ENCODE measurements around the gene ZNF48.

The ZNF48 gene

GRCh38 chr16:30443631-30444030, 48.4 kb downstream of the ZNF48 start:
- Histone ChIP-seq H2BK15ac (replicated peaks; ENCODE audit: low read depth) (no peak overlapping the region), H3K27ac (ENCODE audit: low read depth, low read length) (no peak overlapping the region), H2BK120ac (ENCODE audit: low read depth, low read length) (no peak overlapping the region), H3K79me2 (ENCODE audit: control insufficient read depth, insufficient read depth, low read length) (peaks cover 2% of the 10 kb centered on the region), H3K23ac (ENCODE audit: low read length) (no peak overlapping the region), H3K56ac (ENCODE audit: low read length) (no peak overlapping the region), H3K18ac (ENCODE audit: low read length) (no peak overlapping the region), H4K5ac (ENCODE audit: low read length) (no peak overlapping the region), H3K9ac (ENCODE audit: low read length) (no peak overlapping the region), H3K36me3 (ENCODE audit: control insufficient read depth, insufficient read depth, low read length) (no peaks in the 10 kb centered on the region), H3K27me3 (ENCODE audit: insufficient read depth, low read length, poor library complexity) (no peaks in the 10 kb centered on the region), H3K4me1 (ENCODE audit: control insufficient read depth, low read depth, low read length) (no peaks in the 10 kb centered on the region), H2BK5ac (ENCODE audit: low read length) (no peak overlapping the region), H3K4me3 (ENCODE audit: low read length) (no peak overlapping the region), H4K8ac (ENCODE audit: low read depth, low read length) (no peak overlapping the region), H3K4ac (ENCODE audit: low read depth, low read length) (no peak overlapping the region), H3K4me2 (ENCODE audit: low read length) (no peak overlapping the region), H3K79me1 (ENCODE audit: low read length) (peaks cover 4% of the 10 kb centered on the region), H2AK5ac (ENCODE audit: low read length) (no peak overlapping the region)
- DNase-seq: no peak
- WGBS (ENCODE audit: extremely low coverage, insufficient coverage, low lambda C conversion rate): no CpG with 5 or more reads among the region's 2 CpGs

- Histone ChIP-seq H3K18ac (ENCODE audit: low read length) (no peak overlapping the region), H3K4me2 (ENCODE audit: low read length) (peak overlapping the region; percentile 14), H3K27ac (ENCODE audit: low read depth, low read length) (no peak overlapping the region), H2BK5ac (ENCODE audit: low read length) (no peak overlapping the region), H3K4me1 (ENCODE audit: control insufficient read depth, low read depth, low read length) (no peaks in the 10 kb centered on the region), H3K23ac (ENCODE audit: low read length) (no peak overlapping the region), H3K79me1 (ENCODE audit: low read length) (peaks cover 4% of the 10 kb centered on the region), H3K4ac (ENCODE audit: low read depth, low read length) (no peak overlapping the region), H3K9ac (ENCODE audit: low read length) (peak overlapping the region; percentile 79), H4K8ac (ENCODE audit: low read depth, low read length) (no peak overlapping the region), H3K27me3 (ENCODE audit: insufficient read depth, low read length, poor library complexity) (no peaks in the 10 kb centered on the region), H3K4me3 (ENCODE audit: low read length) (peak overlapping the region; percentile 81), H2BK15ac (replicated peaks; ENCODE audit: low read depth) (no peak overlapping the region), H3K36me3 (ENCODE audit: control insufficient read depth, insufficient read depth, low read length) (no peaks in the 10 kb centered on the region), H2AK5ac (ENCODE audit: low read length) (no peak overlapping the region), H4K5ac (ENCODE audit: low read length) (no peak overlapping the region), H2BK120ac (ENCODE audit: low read depth, low read length) (no peak overlapping the region), H3K79me2 (ENCODE audit: control insufficient read depth, insufficient read depth, low read length) (peaks cover 2% of the 10 kb centered on the region), H3K56ac (ENCODE audit: low read length) (peak overlapping the region; percentile 66)
- no CpG with 5 or more reads among the region's 29 CpGs for WGBS (ENCODE audit: extremely low coverage, insufficient coverage, low lambda C conversion rate)
- DNase-seq: no peak
Measured at GRCh38 chr16:30444231-30445148, 49.3 kb downstream of the ZNF48 start.

GRCh38 chr16:30445149-30445407, 49.9 kb downstream of the ZNF48 start:
- peak overlapping the region; percentile 14 for H3K4me2 ChIP-seq (ENCODE audit: low read length)
- DNase-seq: no peak
- H3K9ac ChIP-seq (ENCODE audit: low read length): peak overlapping the region; percentile 79
- H3K18ac ChIP-seq (ENCODE audit: low read length): peak overlapping the region; percentile 65
- H3K23ac ChIP-seq (ENCODE audit: low read length): no peak overlapping the region
- no peak overlapping the region for H2BK15ac ChIP-seq (replicated peaks; ENCODE audit: low read depth)
- no peak overlapping the region for H2BK5ac ChIP-seq (ENCODE audit: low read length)
- H3K79me1 ChIP-seq (ENCODE audit: low read length): peaks cover 4% of the 10 kb centered on the region
- peak overlapping the region; percentile 81 for H3K4me3 ChIP-seq (ENCODE audit: low read length)
- peak overlapping the region; percentile 23 for H3K4ac ChIP-seq (ENCODE audit: low read depth, low read length)
- no peaks in the 10 kb centered on the region for H3K27me3 ChIP-seq (ENCODE audit: insufficient read depth, low read length, poor library complexity)
- no peak overlapping the region for H2AK5ac ChIP-seq (ENCODE audit: low read length)
- H4K8ac ChIP-seq (ENCODE audit: low read depth, low read length): no peak overlapping the region
- WGBS (ENCODE audit: extremely low coverage, insufficient coverage, low lambda C conversion rate): no CpG with 5 or more reads among the region's 11 CpGs
- H3K4me1 ChIP-seq (ENCODE audit: control insufficient read depth, low read depth, low read length): no peaks in the 10 kb centered on the region
- H2BK120ac ChIP-seq (ENCODE audit: low read depth, low read length): no peak overlapping the region
- H3K27ac ChIP-seq (ENCODE audit: low read depth, low read length): no peak overlapping the region
- H4K5ac ChIP-seq (ENCODE audit: low read length): no peak overlapping the region
- H3K79me2 ChIP-seq (ENCODE audit: control insufficient read depth, insufficient read depth, low read length): peaks cover 2% of the 10 kb centered on the region
- H3K56ac ChIP-seq (ENCODE audit: low read length): peak overlapping the region; percentile 66
- no peaks in the 10 kb centered on the region for H3K36me3 ChIP-seq (ENCODE audit: control insufficient read depth, insufficient read depth, low read length)

GRCh38 chr16:30445408-30446202, 50.4 kb downstream of the ZNF48 start, which contains the start of gene SEPHS2:
Gene SEPHS2 (minus strand): TSS chr16:30445874. CDS start chr16:30445727, 147 bp downstream.
- H3K27ac ChIP-seq (ENCODE audit: low read depth, low read length): peak within 1 kb of the TSS; percentile 86
- DNase-seq: peak; percentile 98
- H2BK5ac ChIP-seq (ENCODE audit: low read length): peak within 1 kb of the TSS; percentile 32
- H3K27me3 ChIP-seq (ENCODE audit: insufficient read depth, low read length, poor library complexity): no peaks in the 10 kb centered on the region
- WGBS (ENCODE audit: extremely low coverage, insufficient coverage, low lambda C conversion rate): no CpG with 5 or more reads among the region's 59 CpGs
- H3K9ac ChIP-seq (ENCODE audit: low read length): peak within 1 kb of the TSS; percentile 79
- peak within 1 kb of the TSS; percentile 87 for H4K8ac ChIP-seq (ENCODE audit: low read depth, low read length)
- peak within 1 kb of the TSS; percentile 52 for H3K4me2 ChIP-seq (ENCODE audit: low read length)
- H2BK15ac ChIP-seq (replicated peaks; ENCODE audit: low read depth): no peak within 1 kb of the TSS
- H3K18ac ChIP-seq (ENCODE audit: low read length): peak within 1 kb of the TSS; percentile 65
- H3K56ac ChIP-seq (ENCODE audit: low read length): peak within 1 kb of the TSS; percentile 82
- peak within 1 kb of the TSS; percentile 81 for H3K4me3 ChIP-seq (ENCODE audit: low read length)
- no peaks in the 10 kb centered on the region for H3K4me1 ChIP-seq (ENCODE audit: control insufficient read depth, low read depth, low read length)
- H2BK120ac ChIP-seq (ENCODE audit: low read depth, low read length): peak within 1 kb of the TSS; percentile 33
- peaks cover 2% of the 10 kb centered on the region for H3K79me2 ChIP-seq (ENCODE audit: control insufficient read depth, insufficient read depth, low read length)
- H3K4ac ChIP-seq (ENCODE audit: low read depth, low read length): peak within 1 kb of the TSS; percentile 23
- no peaks in the 10 kb centered on the region for H3K36me3 ChIP-seq (ENCODE audit: control insufficient read depth, insufficient read depth, low read length)
- no peak within 1 kb of the TSS for H3K23ac ChIP-seq (ENCODE audit: low read length)
- H3K79me1 ChIP-seq (ENCODE audit: low read length): peaks cover 4% of the 10 kb centered on the region
- no peak within 1 kb of the TSS for H4K5ac ChIP-seq (ENCODE audit: low read length)
- H2AK5ac ChIP-seq (ENCODE audit: low read length): no peak within 1 kb of the TSS

- Histone ChIP-seq H3K18ac (ENCODE audit: low read length) (no peak overlapping the region), H3K4me1 (ENCODE audit: control insufficient read depth, low read depth, low read length) (no peaks in the 10 kb centered on the region), H3K27me3 (ENCODE audit: insufficient read depth, low read length, poor library complexity) (no peaks in the 10 kb centered on the region), H2BK15ac (replicated peaks; ENCODE audit: low read depth) (no peak overlapping the region), H3K9ac (ENCODE audit: low read length) (peak overlapping the region; percentile 63), H3K79me1 (ENCODE audit: low read length) (peaks cover 4% of the 10 kb centered on the region), H2BK5ac (ENCODE audit: low read length) (no peak overlapping the region), H3K36me3 (ENCODE audit: control insufficient read depth, insufficient read depth, low read length) (no peaks in the 10 kb centered on the region), H3K79me2 (ENCODE audit: control insufficient read depth, insufficient read depth, low read length) (peaks cover 2% of the 10 kb centered on the region), H2AK5ac (ENCODE audit: low read length) (no peak overlapping the region), H3K4me2 (ENCODE audit: low read length) (peak overlapping the region; percentile 52), H3K23ac (ENCODE audit: low read length) (no peak overlapping the region), H4K5ac (ENCODE audit: low read length) (no peak overlapping the region), H2BK120ac (ENCODE audit: low read depth, low read length) (no peak overlapping the region), H4K8ac (ENCODE audit: low read depth, low read length) (no peak overlapping the region), H3K27ac (ENCODE audit: low read depth, low read length) (no peak overlapping the region), H3K4me3 (ENCODE audit: low read length) (no peak overlapping the region), H3K56ac (ENCODE audit: low read length) (peak overlapping the region; percentile 82), H3K4ac (ENCODE audit: low read depth, low read length) (no peak overlapping the region)
- WGBS (ENCODE audit: extremely low coverage, insufficient coverage, low lambda C conversion rate): no CpG with 5 or more reads among the region's 10 CpGs
- DNase-seq: no peak
Measured at GRCh38 chr16:30446203-30446595, 51.0 kb downstream of the ZNF48 start.
